ENCODE results near the gene CIDEC.
A peak's percentile ranks its signal among the peaks of the same experiment; 100 is the strongest.

The CIDEC gene

GRCh38 chr3:9891072-9891622 lies 11.1 kb upstream of the CIDEC start:
- H3K79me2 ChIP-seq (ENCODE audit: insufficient read depth, low read depth): peaks cover 21% of the 10 kb centered on the region
- peaks cover 30% of the 10 kb centered on the region for H3K4me1 ChIP-seq (ENCODE audit: low read depth, poor library complexity, severe bottlenecking)
- H3K4me2 ChIP-seq: peak overlapping the region; percentile 76
- H3K9ac ChIP-seq: peak overlapping the region; percentile 95
- H3K36me3 ChIP-seq (ENCODE audit: insufficient read depth): no peaks in the 10 kb centered on the region
- H4K20me1 ChIP-seq (ENCODE audit: insufficient read depth): no peaks in the 10 kb centered on the region
- peak overlapping the region; percentile 69 for H2AFZ ChIP-seq (ENCODE audit: low read depth)
- peak overlapping the region; percentile 83 for H3K27ac ChIP-seq
- H3K27me3 ChIP-seq (ENCODE audit: insufficient read depth, low read depth): no peaks in the 10 kb centered on the region
- TF ChIP-seq CTCF (conservative IDR thresholded peaks at IDR 0.05; ENCODE audit: low read depth, low read length): no peak
- no peak overlapping the region for H3K4me3 ChIP-seq (IDR thresholded peaks at IDR 0.05; ENCODE audit: insufficient read depth, low read depth, low read length)

- H2AFZ ChIP-seq (ENCODE audit: low read depth): peak within 1 kb of the TSS; percentile 73
- peaks cover 23% of the 10 kb centered on the region for H3K4me1 ChIP-seq (ENCODE audit: low read depth, poor library complexity, severe bottlenecking)
- H3K36me3 ChIP-seq (ENCODE audit: insufficient read depth): no peaks in the 10 kb centered on the region
- no peak for TF ChIP-seq CTCF (conservative IDR thresholded peaks at IDR 0.05; ENCODE audit: low read depth, low read length)
- H3K27ac ChIP-seq: peak within 1 kb of the TSS; percentile 83
- H4K20me1 ChIP-seq (ENCODE audit: insufficient read depth): no peaks in the 10 kb centered on the region
- H3K4me3 ChIP-seq (IDR thresholded peaks at IDR 0.05; ENCODE audit: insufficient read depth, low read depth, low read length): peak within 1 kb of the TSS; percentile 38
- no peaks in the 10 kb centered on the region for H3K27me3 ChIP-seq (ENCODE audit: insufficient read depth, low read depth)
- peak within 1 kb of the TSS; percentile 76 for H3K4me2 ChIP-seq
- H3K9ac ChIP-seq: peak within 1 kb of the TSS; percentile 95
- peaks cover 21% of the 10 kb centered on the region for H3K79me2 ChIP-seq (ENCODE audit: insufficient read depth, low read depth)
Measured at GRCh38 chr3:9890249-9891071, 10.4 kb upstream of the CIDEC start, which contains the start of gene JAGN1. TSS of gene JAGN1 (plus strand) at chr3:9890610. CDS start at chr3:9890723, 113 bp downstream.

- Histone ChIP-seq H3K4me3 (IDR thresholded peaks at IDR 0.05; ENCODE audit: insufficient read depth, low read depth, low read length) (no peak overlapping the region), H3K27me3 (ENCODE audit: insufficient read depth, low read depth) (no peaks in the 10 kb centered on the region), H3K27ac (no peak overlapping the region), H3K4me1 (ENCODE audit: low read depth, poor library complexity, severe bottlenecking) (peaks cover 12% of the 10 kb centered on the region), H4K20me1 (ENCODE audit: insufficient read depth) (no peaks in the 10 kb centered on the region), H2AFZ (ENCODE audit: low read depth) (no peak overlapping the region; the same call in 1 of the 2 replicates), H3K9ac (no peak overlapping the region), H3K4me2 (no peak overlapping the region), H3K79me2 (ENCODE audit: insufficient read depth, low read depth) (peaks cover 21% of the 10 kb centered on the region), H3K36me3 (ENCODE audit: insufficient read depth) (no peaks in the 10 kb centered on the region)
- TF ChIP-seq CTCF (conservative IDR thresholded peaks at IDR 0.05; ENCODE audit: low read depth, low read length): no peak
Measured at GRCh38 chr3:9889405-9889804, 9.4 kb upstream of the CIDEC start.

- TF ChIP-seq CTCF (conservative IDR thresholded peaks at IDR 0.05; ENCODE audit: low read depth, low read length): no peak
- H3K9ac ChIP-seq: no peak overlapping the region
- no peaks in the 10 kb centered on the region for H3K27me3 ChIP-seq (ENCODE audit: insufficient read depth, low read depth)
- H3K79me2 ChIP-seq (ENCODE audit: insufficient read depth, low read depth): peaks cover 21% of the 10 kb centered on the region
- H3K36me3 ChIP-seq (ENCODE audit: insufficient read depth): no peaks in the 10 kb centered on the region
- H3K4me2 ChIP-seq: no peak overlapping the region
- no peak overlapping the region for H3K27ac ChIP-seq
- no peaks in the 10 kb centered on the region for H4K20me1 ChIP-seq (ENCODE audit: insufficient read depth)
- H3K4me1 ChIP-seq (ENCODE audit: low read depth, poor library complexity, severe bottlenecking): peaks cover 4% of the 10 kb centered on the region
- H3K4me3 ChIP-seq (IDR thresholded peaks at IDR 0.05; ENCODE audit: insufficient read depth, low read depth, low read length): no peak overlapping the region
- no peak overlapping the region for H2AFZ ChIP-seq (ENCODE audit: low read depth)
Measured at GRCh38 chr3:9888540-9888939, 8.5 kb upstream of the CIDEC start.

All from KMS-11 (cell line).